GM12891 (cell line): ENCODE results near the gene ITFG1.
"Not testable (repeated sequence)": the region's sequence is repeated elsewhere in the genome, so short reads cannot be mapped to it uniquely, and the experiment has no call there.

ENCODE experiments used
- DNase-seq: peaks from one replicate; pipeline ENCODE4 v3.0.0; 2011; ENCODE audit warnings: low spot score; ENCODE audit not compliant: insufficient read length
- FAIRE-seq: peaks from 2 replicates; lab custom pipeline; 2011; peaks lifted over from hg19 to GRCh38; lab: Jason Lieb, UNC
- PAX5 ChIP-seq: IDR thresholded peaks from 2 replicates; pipeline ENCODE4 v1.6.1; 2011; ENCODE audit warnings: low read length, moderate library complexity, mild to moderate bottlenecking; ENCODE audit not compliant: insufficient read depth, severe bottlenecking
- POLR2A ChIP-seq: IDR thresholded peaks from 2 replicates; pipeline ENCODE4 v1.6.1; 2011; ENCODE audit warnings: low read depth, low read length, control low read depth
- POLR2AphosphoS5 ChIP-seq: IDR thresholded peaks from 2 replicates; pipeline ENCODE4 v1.6.1; 2011; ENCODE audit warnings: low read depth, low read length, control low read depth
- POU2F2 ChIP-seq: IDR thresholded peaks from 2 replicates; pipeline ENCODE4 v1.6.1; 2011; ENCODE audit warnings: low read depth, mild to moderate bottlenecking, control low read depth, low read length, moderate library complexity
- SPI1 ChIP-seq: IDR thresholded peaks from 2 replicates; pipeline ENCODE4 v1.6.1; 2011; ENCODE audit warnings: low read depth, low read length, control low read depth
- TAF1 ChIP-seq: IDR thresholded peaks from 2 replicates; pipeline ENCODE4 v1.6.1; 2011; ENCODE audit warnings: low read depth, low read length, control low read depth

Gene ITFG1

GRCh38 chr16:47211218-47211617 lies 249.6 kb downstream of the ITFG1 start:
- no peak for FAIRE-seq
- no peak for TF ChIP-seq POLR2AphosphoS5
- no peak for TF ChIP-seq TAF1
- TF ChIP-seq POLR2A = no peak
- no peak for TF ChIP-seq SPI1
- TF ChIP-seq PAX5 = no peak
- no peak for TF ChIP-seq POU2F2
- no peak for DNase-seq

DNA sequence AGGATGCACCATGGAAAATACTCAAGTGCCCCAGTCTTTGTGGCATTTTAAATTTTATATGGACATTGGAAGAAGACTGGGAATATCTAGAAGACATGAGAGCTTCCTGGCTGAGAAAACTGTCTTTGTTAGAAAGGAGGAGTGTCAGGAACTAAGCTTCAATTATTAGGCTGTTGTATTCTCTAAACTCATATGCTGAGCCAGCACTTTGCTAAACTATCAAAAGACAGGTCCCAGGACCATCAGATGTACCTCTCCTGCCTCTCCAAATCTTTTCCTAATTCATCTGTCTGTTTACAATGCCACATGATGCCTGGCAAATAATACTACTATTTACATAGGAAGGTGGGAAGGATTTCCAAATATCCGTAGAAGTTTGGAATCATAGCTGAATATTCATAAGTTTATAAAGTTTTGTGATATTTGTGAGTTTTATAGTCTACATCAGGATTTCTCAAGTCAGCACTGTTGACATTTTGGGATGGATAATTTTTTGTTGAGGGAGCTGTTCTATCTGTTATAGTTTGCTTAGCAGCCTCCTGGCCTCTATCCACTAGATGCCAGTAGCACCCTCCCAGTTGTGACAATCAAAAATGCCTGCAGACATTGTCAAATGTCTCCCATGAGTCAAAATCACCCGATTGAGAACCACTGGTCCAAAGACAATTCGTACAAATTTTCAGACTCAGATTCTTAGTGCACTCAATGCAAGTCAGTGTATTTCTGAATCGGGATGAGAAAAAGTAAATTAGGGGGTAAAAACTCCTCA lies 255.9 kb downstream of the ITFG1 start:
- DNase-seq = no peak
- no peak for FAIRE-seq
- TF ChIP-seq POLR2A (no peak), SPI1 (no peak), PAX5 (no peak), TAF1 (no peak), POU2F2 (no peak), POLR2AphosphoS5 (no peak)

DNA sequence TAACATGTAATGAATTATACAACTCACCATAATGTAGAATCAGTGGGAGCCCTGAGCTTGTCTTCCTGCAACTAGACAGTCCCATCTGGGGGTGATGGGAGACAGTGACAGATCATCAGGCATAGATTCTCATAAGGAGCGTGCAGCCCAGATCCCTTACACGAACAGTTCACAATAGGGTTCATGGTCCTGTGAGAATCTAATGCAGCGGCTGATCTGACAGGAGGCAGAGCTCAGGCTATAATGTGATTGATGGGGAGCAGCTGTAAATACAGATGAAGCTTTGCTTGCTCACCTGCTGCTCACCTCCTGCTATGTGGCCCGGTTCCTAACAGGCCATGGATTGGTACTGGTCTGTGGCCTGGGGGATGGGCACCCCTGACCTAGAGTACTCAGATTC lies 257.4 kb downstream of the ITFG1 start:
- not testable (repeated sequence) for DNase-seq, FAIRE-seq

- DNase-seq = no peak
- TF ChIP-seq TAF1 (no peak), POLR2A (no peak), POU2F2 (no peak), PAX5 (no peak), POLR2AphosphoS5 (no peak), SPI1 (no peak)
- no peak for FAIRE-seq
Observed at GRCh38 chr16:47198180-47198575, 262.7 kb downstream of the ITFG1 start.

GRCh38 chr16:47197536-47198179 lies 263.2 kb downstream of the ITFG1 start:
- DNase-seq = no peak
- TF ChIP-seq POU2F2 (no peak), SPI1 (no peak), POLR2A (no peak), PAX5 (no peak), TAF1 (no peak), POLR2AphosphoS5 (no peak)
- no peak for FAIRE-seq

GRCh38 chr16:47196457-47196856 lies 264.4 kb downstream of the ITFG1 start:
- FAIRE-seq (no peak), DNase-seq (no peak)
- TF ChIP-seq POU2F2 (no peak), SPI1 (no peak), TAF1 (no peak), POLR2A (no peak), PAX5 (no peak), POLR2AphosphoS5 (no peak)

- DNase-seq (no peak), FAIRE-seq (no peak)
- no peak for TF ChIP-seq POLR2AphosphoS5
- TF ChIP-seq SPI1 = no peak
- TF ChIP-seq POU2F2 = no peak
- TF ChIP-seq TAF1 = no peak
- no peak for TF ChIP-seq POLR2A
- no peak for TF ChIP-seq PAX5
Observed at GRCh38 chr16:47182318-47182717, 278.5 kb downstream of the ITFG1 start.

- DNase-seq, FAIRE-seq: not testable (repeated sequence)
Observed at GRCh38 chr16:47181066-47181465, 279.8 kb downstream of the ITFG1 start.

DNA sequence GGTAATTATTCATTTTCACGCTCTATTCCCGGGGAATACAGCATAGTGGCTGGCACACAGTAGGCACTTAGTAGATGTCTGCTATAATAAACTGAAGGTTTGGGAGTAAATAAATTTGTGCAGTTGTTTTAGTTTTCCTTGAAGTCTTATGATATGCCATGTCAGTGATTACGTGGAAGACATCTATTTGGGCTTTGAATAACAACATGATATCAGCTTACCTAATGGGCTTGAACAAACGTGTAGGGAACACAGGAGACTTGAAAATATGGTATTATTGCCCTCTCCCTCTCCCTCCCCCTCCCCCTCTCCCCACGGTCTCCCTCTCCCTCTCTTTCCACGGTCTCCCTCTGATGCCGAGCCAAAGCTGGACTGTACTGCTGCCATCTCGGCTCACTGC lies 280.8 kb downstream of the ITFG1 start:
- no peak for DNase-seq
- no peak for FAIRE-seq
- no peak for TF ChIP-seq TAF1
- TF ChIP-seq PAX5 = no peak
- no peak for TF ChIP-seq POU2F2
- TF ChIP-seq SPI1 = no peak
- TF ChIP-seq POLR2A = no peak
- TF ChIP-seq POLR2AphosphoS5 = no peak

DNA sequence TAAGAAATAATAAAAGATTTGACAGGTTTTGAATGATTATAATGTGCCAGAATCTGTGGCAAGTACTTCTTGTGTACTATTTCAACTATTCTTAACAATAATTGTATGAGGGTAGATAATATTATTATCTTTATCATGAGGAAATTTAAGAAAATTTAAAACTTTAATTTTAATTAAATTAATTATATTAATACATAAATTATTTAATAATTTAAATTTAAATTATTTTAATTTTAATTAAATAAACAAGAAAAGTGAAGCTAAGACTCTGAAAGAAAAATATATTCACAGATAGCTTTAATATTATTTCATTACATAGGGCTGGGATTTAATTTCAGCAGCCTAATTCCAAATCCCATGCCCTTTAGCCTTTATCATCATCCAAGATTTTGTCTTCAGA lies 285.7 kb downstream of the ITFG1 start:
- no peak for TF ChIP-seq PAX5
- DNase-seq (no peak), FAIRE-seq (no peak)
